HepG2 (cell line): ENCODE data around the gene SLC23A2. TPM values are rescaled to one million over a fixed set of nuclear protein-coding genes. Genes with fewer than 3 reads are reported as not detected.

Source experiments
- ATAC-seq: fragments of 200-7000 bp; cut with Tn5 transposase; 3 replicates; pipeline ENCODE4 v1.9.1; 2020; ENCODE audit warnings: mild to moderate bottlenecking, moderate library complexity
- BruUV-seq: library from RNA; stranded (reverse); fragments of 400-500 nt; replicated peaks from 2 replicates; lab custom pipeline; 2021; lab: Mats Ljungman, UMichigan
- CTCF ChIA-PET: fragments of 300-600 bp; formaldehyde crosslinking; extraction: SDS; loops from one replicate; lab custom pipeline; 2021; ENCODE audit warnings: low total read pairs, inconsistent platforms, low intra/inter-chr PET ratio; lab: Yijun Ruan, JAX
- POLR2A ChIA-PET: fragments of 350-600 bp; sonication (Branson Sonifier 250); formaldehyde crosslinking; loops from one replicate; lab custom pipeline; 2020; ENCODE audit warnings: antibody characterized with exemption, inconsistent platforms; lab: Yijun Ruan, JAX
- DNase-seq: peaks from one replicate; pipeline ENCODE4 v3.0.0-alpha.2; 2015; ENCODE audit warnings: low spot score
- FAIRE-seq: peaks from 3 replicates; lab custom pipeline; 2011; peaks lifted over from hg19 to GRCh38; lab: Jason Lieb, UNC
- H2AFZ ChIP-seq: one replicate; pipeline ENCODE4 v1.6.1; 2011; ENCODE audit warnings: low read length, inconsistent platforms
- H3K27ac ChIP-seq: fragments of 300-600 bp; 3 replicates; pipeline ENCODE4 v1.8.0; 2011; ENCODE audit warnings: mixed run types, mild to moderate bottlenecking, mixed read lengths, low read length, inconsistent platforms; ENCODE audit not compliant: insufficient read depth; ENCODE audit errors: extremely low read length
- H3K27me3 ChIP-seq, 2 experiments: fragments of 200-600 bp in 1 of 2; 2 replicates in 1 of 2; 3 replicates in 1 of 2; pipeline versions ENCODE4 v1.6.0 to v1.8.0; 2011; ENCODE audit warnings: low read length in 2 of 2, mild to moderate bottlenecking in 2 of 2, moderate library complexity in 2 of 2, inconsistent platforms in 1 of 2; ENCODE audit not compliant: insufficient read depth in 2 of 2, control insufficient read depth in 1 of 2
- H3K36me3 ChIP-seq, 2 experiments: fragments of 200-600 bp in 1 of 2; replicated peaks in 1 of 2; 2 replicates in 1 of 2; 3 replicates in 1 of 2; pipeline versions ENCODE4 v1.5.1 to v1.8.0; 2011; ENCODE audit warnings: low read length in 2 of 2, inconsistent platforms in 1 of 2; ENCODE audit not compliant: insufficient read depth in 2 of 2, control insufficient read depth in 1 of 2
- H3K4me1 ChIP-seq: 2 replicates; pipeline ENCODE4 v1.5.1; 2012; ENCODE audit warnings: low read length, inconsistent platforms; ENCODE audit not compliant: insufficient read depth
- H3K4me2 ChIP-seq: 2 replicates; pipeline ENCODE4 v1.6.0; 2011; ENCODE audit warnings: low read depth, low read length, inconsistent platforms
- H3K4me3 ChIP-seq, 3 experiments: fragments of 200-600 bp in 1 of 3; sonication (generic), shearing (Covaris generic) in 1 of 3; replicated peaks in 1 of 3; 2 replicates each; pipeline ENCODE4 v1.5.1; 2011 to 2016; ENCODE audit warnings: low read length in 3 of 3, inconsistent platforms in 2 of 3, low read depth in 2 of 3, mild to moderate bottlenecking in 2 of 3, control low read depth in 1 of 3, mixed read lengths in 1 of 3; ENCODE audit not compliant: insufficient read depth in 1 of 3
- H3K79me2 ChIP-seq: one replicate; pipeline ENCODE4 v1.6.1; 2011; ENCODE audit warnings: low read length, inconsistent platforms; ENCODE audit not compliant: insufficient read depth
- H3K9ac ChIP-seq: 2 replicates; pipeline ENCODE4 v1.6.0; 2011; ENCODE audit warnings: mild to moderate bottlenecking, low read depth, low read length, inconsistent platforms; ENCODE audit not compliant: insufficient read depth
- H3K9me3 ChIP-seq: 2 replicates; pipeline ENCODE4 v1.5.1; 2012; ENCODE audit warnings: mild to moderate bottlenecking, low read length
- H4K20me1 ChIP-seq: 2 replicates; pipeline ENCODE4 v1.6.0; 2011; ENCODE audit warnings: inconsistent platforms, mild to moderate bottlenecking, low read length, moderate library complexity; ENCODE audit not compliant: insufficient read depth
- ISL2 ChIP-seq: sonication (generic); formaldehyde crosslinking; IDR thresholded peaks from 2 replicates; pipeline ENCODE4 v1.5.0; 2020; ENCODE audit warnings: missing genetic modification reagents
- JUNB ChIP-seq: sonication (generic); formaldehyde crosslinking; IDR thresholded peaks from 2 replicates; pipeline ENCODE4 v1.8.0; 2022; ENCODE audit warnings: missing genetic modification reagents, mild to moderate bottlenecking, borderline replicate concordance
- MAX ChIP-seq: IDR thresholded peaks from 2 replicates; pipeline ENCODE4 v1.6.1; 2012; ENCODE audit warnings: inconsistent platforms
- NFIB ChIP-seq: sonication (generic); formaldehyde crosslinking; IDR thresholded peaks from 2 replicates; pipeline ENCODE4 v1.9.0; 2021; ENCODE audit warnings: missing genetic modification reagents, mild to moderate bottlenecking, borderline replicate concordance
- NFKBIZ ChIP-seq: IDR thresholded peaks from 2 replicates; pipeline ENCODE4 v1.6.1; 2018; ENCODE audit warnings: missing genetic modification reagents, missing compliant biosample characterization
- PAF1 ChIP-seq: IDR thresholded peaks from 2 replicates; pipeline ENCODE4 v1.6.1; 2016; ENCODE audit warnings: missing genetic modification reagents, missing compliant biosample characterization
- SETDB1 ChIP-seq: sonication (generic); formaldehyde crosslinking; IDR thresholded peaks from 2 replicates; pipeline ENCODE4 v1.5.1; 2020; ENCODE audit warnings: missing genetic modification reagents, mild to moderate bottlenecking, borderline replicate concordance
- THYN1 ChIP-seq: sonication (generic); formaldehyde crosslinking; IDR thresholded peaks from 2 replicates; pipeline ENCODE4 v1.8.1; 2023; ENCODE audit warnings: low read depth, mild to moderate bottlenecking, moderate library complexity, missing genetic modification reagents, borderline replicate concordance
- ZBTB38 ChIP-seq: sonication (generic); formaldehyde crosslinking; IDR thresholded peaks from 2 replicates; pipeline ENCODE4 v1.5.1; 2020; ENCODE audit warnings: mild to moderate bottlenecking, missing genetic modification reagents
- ZBTB7A ChIP-seq: sonication (generic); formaldehyde crosslinking; IDR thresholded peaks from 2 replicates; pipeline ENCODE4 v1.8.0; 2022; ENCODE audit warnings: mild to moderate bottlenecking, missing genetic modification reagents
- ZFP90 ChIP-seq: sonication (generic); formaldehyde crosslinking; IDR thresholded peaks from 2 replicates; pipeline ENCODE4 v1.8.0; 2022; ENCODE audit warnings: missing genetic modification reagents, mild to moderate bottlenecking, inconsistent platforms, borderline replicate concordance
- ZNF460 ChIP-seq: sonication (generic); formaldehyde crosslinking; IDR thresholded peaks from 2 replicates; pipeline ENCODE4 v1.5.1; 2020; ENCODE audit warnings: missing genetic modification reagents, mild to moderate bottlenecking, borderline replicate concordance
- ZNF552 ChIP-seq: sonication (generic); formaldehyde crosslinking; IDR thresholded peaks from 2 replicates; pipeline ENCODE4 v1.9.0; 2022; ENCODE audit warnings: missing genetic modification reagents, mild to moderate bottlenecking, borderline replicate concordance
- ZNF574 ChIP-seq: sonication (generic); formaldehyde crosslinking; IDR thresholded peaks from 2 replicates; pipeline ENCODE4 v1.4.0; 2020; ENCODE audit warnings: missing genetic modification reagents
- ZNF691 ChIP-seq: sonication (generic); formaldehyde crosslinking; IDR thresholded peaks from 2 replicates; pipeline ENCODE4 v1.4.0; 2020; ENCODE audit warnings: missing genetic modification reagents, low read depth, mild to moderate bottlenecking, borderline replicate concordance
- WGBS: methylation state at CpG from one replicate; pipeline ENCODE4 v1.1.6; 2017; ENCODE audit warnings: low lambda C conversion rate; 5-methylcytosine and 5-hydroxymethylcytosine counted together
- in situ Hi-C: cut with HindIII; loops from 2 replicates; pipeline ENCODE4 v1.10.0; 2017; ENCODE audit warnings: low pct_unique_long_range_greater_than_20kb; ENCODE audit not compliant: extremely low pct_ligation_motif_present
- intact Hi-C: fragments of 100-400 bp; cut with micrococcal nuclease; formaldehyde crosslinking; loops from one replicate; pipeline ENCODE4 v1.10.0; 2022; ENCODE audit not compliant: unreplicated experiment
- polyA plus RNA-seq, 8 experiments: library from polyadenylated mRNA; depleted of rRNA in 3 of 8; stranded (reverse) in 7 of 8; unstranded in 1 of 8; fragments of >200 nt; fragmentation: Illumina TruSeq in 4 of 8; extraction: Trizol in 4 of 8; gene quantifications; 2 replicates each; pipeline versions ENCODE4 v1.2.1 to v1.2.3, GENCODE V29; 2011 to 2016; ENCODE audit warnings: low read depth in 4 of 8, missing spikeins in 1 of 8, mixed read lengths in 1 of 8; ENCODE audit not compliant: insufficient read depth in 1 of 8
- total RNA-seq, 5 experiments: library from RNA; depleted of rRNA; stranded (reverse); fragments of >200 nt; fragmentation: Illumina TruSeq; extraction: Trizol; gene quantifications; 2 replicates each; pipeline ENCODE4 v1.2.3, GENCODE V29; 2016; ENCODE audit warnings: low read depth in 1 of 5
- TF ChIP-seq, protein P1 (sequence below): sonication (generic); formaldehyde crosslinking; IDR thresholded peaks from 2 replicates; pipeline ENCODE4 v1.5.0; 2020; ENCODE audit warnings: missing genetic modification reagents, mild to moderate bottlenecking, borderline replicate concordance
- TF ChIP-seq, protein P2 (sequence below): sonication (generic); formaldehyde crosslinking; IDR thresholded peaks from 2 replicates; pipeline ENCODE4 v1.4.0; 2020; ENCODE audit warnings: missing genetic modification reagents

The SLC23A2 gene
- total and polyA plus RNA-seq, 2 of the 13 experiments (the other 11 are each of a cell fraction or from before 2014, with no cell fraction given) = 42.2 to 51.2 TPM

GRCh38 chr20:4862661-4863060, 138.6 kb downstream of the SLC23A2 start (continued):
- TF ChIP-seq MAX (no peak), NFIB (CRISPR knock-in tag) (no peak), ISL2 (CRISPR knock-in tag) (no peak), JUNB (no peak), ZNF460 (CRISPR knock-in tag) (no peak), ZNF552 (no peak), ZBTB7A (no peak), SETDB1 (no peak)

GRCh38 chr20:4861961-4862360, 139.3 kb downstream of the SLC23A2 start:
- no peak for ATAC-seq
- H3K79me2 ChIP-seq = no peaks in the 10 kb centered on the region
- no peak overlapping the region for H3K4me3 ChIP-seq
- ChIA-PET POLR2A (no interaction called here), CTCF (no interaction called here)
- no peak for FAIRE-seq
- intact Hi-C loops = no loop called here
- no peaks in the 10 kb centered on the region for H3K9me3 ChIP-seq
- no TSS peak for BruUV-seq
- H2AFZ ChIP-seq = no peak overlapping the region
- H3K27ac ChIP-seq = no peak overlapping the region
- in situ Hi-C loops = no loop called here
- no peak for DNase-seq
- 97% methylated on average over 11 of the region's 11 CpGs for WGBS
- H3K9ac ChIP-seq = no peak overlapping the region
- no peaks in the 10 kb centered on the region for H4K20me1 ChIP-seq
- no peaks in the 10 kb centered on the region for H3K27me3 ChIP-seq
- H3K4me1 ChIP-seq = 0 out of 2 replicates have a peak, but pooled peaks cover 9% of the 10 kb centered on the region
- H3K36me3 ChIP-seq = peaks cover 66 to 95% of the 10 kb centered on the region in 2 experiments
- H3K4me2 ChIP-seq = no peak overlapping the region
- TF ChIP-seq, protein P1, sequence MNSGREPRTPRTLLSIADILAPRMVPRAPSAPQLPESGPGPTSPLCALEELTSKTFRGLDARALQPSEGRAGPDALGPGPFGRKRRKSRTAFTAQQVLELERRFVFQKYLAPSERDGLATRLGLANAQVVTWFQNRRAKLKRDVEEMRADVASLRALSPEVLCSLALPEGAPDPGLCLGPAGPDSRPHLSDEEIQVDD (CRISPR knock-in tag) = no peak
- TF ChIP-seq, protein P2, sequence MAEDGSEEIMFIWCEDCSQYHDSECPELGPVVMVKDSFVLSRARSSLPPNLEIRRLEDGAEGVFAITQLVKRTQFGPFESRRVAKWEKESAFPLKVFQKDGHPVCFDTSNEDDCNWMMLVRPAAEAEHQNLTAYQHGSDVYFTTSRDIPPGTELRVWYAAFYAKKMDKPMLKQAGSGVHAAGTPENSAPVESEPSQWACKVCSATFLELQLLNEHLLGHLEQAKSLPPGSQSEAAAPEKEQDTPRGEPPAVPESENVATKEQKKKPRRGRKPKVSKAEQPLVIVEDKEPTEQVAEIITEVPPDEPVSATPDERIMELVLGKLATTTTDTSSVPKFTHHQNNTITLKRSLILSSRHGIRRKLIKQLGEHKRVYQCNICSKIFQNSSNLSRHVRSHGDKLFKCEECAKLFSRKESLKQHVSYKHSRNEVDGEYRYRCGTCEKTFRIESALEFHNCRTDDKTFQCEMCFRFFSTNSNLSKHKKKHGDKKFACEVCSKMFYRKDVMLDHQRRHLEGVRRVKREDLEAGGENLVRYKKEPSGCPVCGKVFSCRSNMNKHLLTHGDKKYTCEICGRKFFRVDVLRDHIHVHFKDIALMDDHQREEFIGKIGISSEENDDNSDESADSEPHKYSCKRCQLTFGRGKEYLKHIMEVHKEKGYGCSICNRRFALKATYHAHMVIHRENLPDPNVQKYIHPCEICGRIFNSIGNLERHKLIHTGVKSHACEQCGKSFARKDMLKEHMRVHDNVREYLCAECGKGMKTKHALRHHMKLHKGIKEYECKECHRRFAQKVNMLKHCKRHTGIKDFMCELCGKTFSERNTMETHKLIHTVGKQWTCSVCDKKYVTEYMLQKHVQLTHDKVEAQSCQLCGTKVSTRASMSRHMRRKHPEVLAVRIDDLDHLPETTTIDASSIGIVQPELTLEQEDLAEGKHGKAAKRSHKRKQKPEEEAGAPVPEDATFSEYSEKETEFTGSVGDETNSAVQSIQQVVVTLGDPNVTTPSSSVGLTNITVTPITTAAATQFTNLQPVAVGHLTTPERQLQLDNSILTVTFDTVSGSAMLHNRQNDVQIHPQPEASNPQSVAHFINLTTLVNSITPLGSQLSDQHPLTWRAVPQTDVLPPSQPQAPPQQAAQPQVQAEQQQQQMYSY (CRISPR knock-in tag) = no peak
- TF ChIP-seq THYN1 (CRISPR knock-in tag) (no peak), PAF1 (CRISPR knock-in tag) (no peak), ZBTB38 (CRISPR knock-in tag) (no peak), ZNF574 (CRISPR knock-in tag) (no peak), NFKBIZ (CRISPR knock-in tag) (no peak), ZNF691 (CRISPR knock-in tag) (no peak), ZFP90 (CRISPR knock-in tag) (no peak)
